GM19193 (cell line): ENCODE data around the gene LRRK1.

Experiments used
- POLR2A ChIP-seq: IDR thresholded peaks from 4 replicates; pipeline ENCODE4 v1.6.1; 2011; ENCODE audit not compliant: insufficient read depth, insufficient read length; ENCODE audit errors: extremely low read depth

LRRK1 gene

GRCh38 chr15:100919481-100920405 is 586 bp downstream of the LRRK1 start:
- TF ChIP-seq POLR2A, result no peak

- no peak for TF ChIP-seq POLR2A
These were observed 1.5 kb downstream of the LRRK1 start for GRCh38 chr15:100920516-100921135.

GRCh38 chr15:100922192-100923040 is 3.3 kb downstream of the LRRK1 start:
- no peak for TF ChIP-seq POLR2A

- TF ChIP-seq POLR2A, result no peak
These were observed 3.9 kb downstream of the LRRK1 start for GRCh38 chr15:100923076-100923475.

GRCh38 chr15:100923902-100924301 is 4.7 kb downstream of the LRRK1 start:
- no peak for TF ChIP-seq POLR2A

GRCh38 chr15:100924436-100924835 is 5.3 kb downstream of the LRRK1 start:
- TF ChIP-seq POLR2A, result no peak

GRCh38 chr15:100925480-100925879 is 6.3 kb downstream of the LRRK1 start:
- no peak for TF ChIP-seq POLR2A

GRCh38 chr15:100926258-100926657 is 7.1 kb downstream of the LRRK1 start:
- TF ChIP-seq POLR2A, result no peak

GRCh38 chr15:100926971-100927756 is 8.0 kb downstream of the LRRK1 start:
- no peak for TF ChIP-seq POLR2A

- no peak for TF ChIP-seq POLR2A
These were observed 9.6 kb downstream of the LRRK1 start for GRCh38 chr15:100928632-100929280.

- no peak for TF ChIP-seq POLR2A
These were observed 10.5 kb downstream of the LRRK1 start for GRCh38 chr15:100929641-100930042.

- TF ChIP-seq POLR2A, result no peak
These were observed 11.2 kb downstream of the LRRK1 start for GRCh38 chr15:100930306-100930848.

GRCh38 chr15:100931143-100931890 is 12.2 kb downstream of the LRRK1 start:
- no peak for TF ChIP-seq POLR2A

GRCh38 chr15:100932676-100933348 is 13.7 kb downstream of the LRRK1 start:
- TF ChIP-seq POLR2A, result no peak
